Dedifferentiated amniotic fluid mesenchymal stem cell (primary cell): ENCODE results near the gene SLC38A3.
"Not testable (repeated sequence)": the region's sequence is repeated elsewhere in the genome, so short reads cannot be mapped to it uniquely, and the experiment has no call there.

ENCODE experiments used
- DNase-seq: peaks from one replicate; pipeline ENCODE4 v3.0.0-alpha.2; 2016; ENCODE audit errors: extremely low spot score

Gene SLC38A3

GRCh38 chr3:50231581-50231980 is 26.5 kb downstream of the SLC38A3 start:
- DNase-seq: no peak

- no peak for DNase-seq
Measured at GRCh38 chr3:50232303-50232702, 27.2 kb downstream of the SLC38A3 start.

GRCh38 chr3:50233176-50233575 is 28.1 kb downstream of the SLC38A3 start:
- DNase-seq: no peak

GRCh38 chr3:50235716-50236483 is 30.8 kb downstream of the SLC38A3 start, which contains the start of gene GNAI2:
TSS of gene GNAI2 (plus strand) at chr3:50236204. CDS start at chr3:50236336, 132 bp downstream.
- peak; percentile 99 for DNase-seq

- no peak for DNase-seq
Measured at GRCh38 chr3:50236484-50237132, 31.5 kb downstream of the SLC38A3 start.

GRCh38 chr3:50237133-50237651 is 32.1 kb downstream of the SLC38A3 start:
- no peak for DNase-seq

- peak; percentile 74 for DNase-seq
Measured at GRCh38 chr3:50237754-50238548, 32.9 kb downstream of the SLC38A3 start.

GRCh38 chr3:50238549-50239026 is 33.5 kb downstream of the SLC38A3 start:
- no peak for DNase-seq

- no peak for DNase-seq
Measured at GRCh38 chr3:50239649-50240048, 34.6 kb downstream of the SLC38A3 start.

- DNase-seq: no peak
Measured at GRCh38 chr3:50241163-50241562, 36.1 kb downstream of the SLC38A3 start.

GRCh38 chr3:50241713-50242380 is 36.8 kb downstream of the SLC38A3 start:
- DNase-seq: no peak

- DNase-seq: no peak
Measured at GRCh38 chr3:50242381-50242770, 37.3 kb downstream of the SLC38A3 start.

GRCh38 chr3:50242851-50243542 is 37.9 kb downstream of the SLC38A3 start:
- DNase-seq: no peak

- no peak for DNase-seq
Measured at GRCh38 chr3:50243543-50243895, 38.4 kb downstream of the SLC38A3 start.

- DNase-seq: not testable (repeated sequence)
Measured at GRCh38 chr3:50244813-50245212, 39.7 kb downstream of the SLC38A3 start.

- no peak for DNase-seq
Measured at GRCh38 chr3:50245251-50245745, 40.2 kb downstream of the SLC38A3 start.

- DNase-seq: peak; percentile 86
Measured at GRCh38 chr3:50245831-50246516, 40.9 kb downstream of the SLC38A3 start.

GRCh38 chr3:50246517-50246954 is 41.5 kb downstream of the SLC38A3 start:
- DNase-seq: peak; percentile 83

GRCh38 chr3:50248387-50248786 is 43.3 kb downstream of the SLC38A3 start:
- no peak for DNase-seq

GRCh38 chr3:50249457-50249856 is 44.4 kb downstream of the SLC38A3 start:
- no peak for DNase-seq
